MM.1S (cell line): ENCODE measurements around the gene IMP3.

Experiments used
- EZH2 ChIP-seq: fragments of 300-600 bp; sonication (generic); optimal IDR thresholded peaks from 2 replicates; pipeline ENCODE3; 2017; ENCODE audit warnings: low read depth, mild to moderate bottlenecking, antibody characterized with exemption, low read length, mixed read lengths
- TF ChIP-seq, protein P1 (sequence below): fragments of 300-600 bp; sonication (generic); IDR thresholded peaks from 2 replicates; pipeline ENCODE4 v1.5.1; 2016; ENCODE audit warnings: antibody characterized with exemption, low read length, mixed read lengths

DNA sequence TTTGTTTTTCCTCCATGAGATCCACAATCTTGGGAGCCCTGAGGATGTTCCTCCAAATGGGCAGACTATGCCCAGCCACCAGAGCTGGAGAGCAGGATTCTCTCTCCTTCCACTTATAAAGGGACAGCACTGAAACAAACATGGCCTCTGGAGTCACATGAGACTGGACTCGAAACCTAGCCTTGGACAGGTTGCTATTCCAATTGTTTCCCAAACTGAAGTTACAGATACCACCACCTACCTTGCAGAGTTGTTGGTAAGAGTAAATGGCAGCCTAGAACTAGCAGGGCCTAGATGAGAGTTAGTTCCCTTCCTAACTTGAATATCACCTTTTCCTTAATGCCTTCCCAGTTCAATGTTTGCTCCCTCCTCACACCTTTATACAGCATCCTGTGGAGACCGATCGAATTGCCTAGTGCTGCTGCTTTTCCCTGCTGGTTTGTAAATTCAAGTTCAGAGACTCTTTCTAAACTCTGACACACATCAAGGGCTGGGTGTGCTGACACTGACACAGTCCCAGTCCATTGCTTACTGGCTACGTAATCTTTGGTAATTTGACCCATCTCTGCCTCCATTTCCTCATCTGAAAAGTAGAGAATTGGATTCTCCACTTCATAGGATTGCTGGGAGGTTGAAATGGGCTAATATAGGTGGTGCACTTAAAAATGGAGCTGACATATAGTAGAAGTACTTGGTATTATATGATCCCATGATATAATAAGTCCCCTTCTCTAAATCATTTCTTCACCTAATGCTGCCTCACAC lies 2.6 kb downstream of the IMP3 start:
- TF ChIP-seq, protein P1, sequence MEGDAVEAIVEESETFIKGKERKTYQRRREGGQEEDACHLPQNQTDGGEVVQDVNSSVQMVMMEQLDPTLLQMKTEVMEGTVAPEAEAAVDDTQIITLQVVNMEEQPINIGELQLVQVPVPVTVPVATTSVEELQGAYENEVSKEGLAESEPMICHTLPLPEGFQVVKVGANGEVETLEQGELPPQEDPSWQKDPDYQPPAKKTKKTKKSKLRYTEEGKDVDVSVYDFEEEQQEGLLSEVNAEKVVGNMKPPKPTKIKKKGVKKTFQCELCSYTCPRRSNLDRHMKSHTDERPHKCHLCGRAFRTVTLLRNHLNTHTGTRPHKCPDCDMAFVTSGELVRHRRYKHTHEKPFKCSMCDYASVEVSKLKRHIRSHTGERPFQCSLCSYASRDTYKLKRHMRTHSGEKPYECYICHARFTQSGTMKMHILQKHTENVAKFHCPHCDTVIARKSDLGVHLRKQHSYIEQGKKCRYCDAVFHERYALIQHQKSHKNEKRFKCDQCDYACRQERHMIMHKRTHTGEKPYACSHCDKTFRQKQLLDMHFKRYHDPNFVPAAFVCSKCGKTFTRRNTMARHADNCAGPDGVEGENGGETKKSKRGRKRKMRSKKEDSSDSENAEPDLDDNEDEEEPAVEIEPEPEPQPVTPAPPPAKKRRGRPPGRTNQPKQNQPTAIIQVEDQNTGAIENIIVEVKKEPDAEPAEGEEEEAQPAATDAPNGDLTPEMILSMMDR = no peak
- TF ChIP-seq EZH2 = no peak
